Activated CD8-positive, alpha-beta memory T cell treated with anti-CD3 and anti-CD28 coated beads, Interleukin-2, amount 50 U/mL, for 1 hour (primary cell): Measurements from ENCODE around the gene ZNF175.

Source experiments
- DNase-seq: peaks from one replicate; pipeline ENCODE4 v3.0.0-alpha.2; 2020; ENCODE audit errors: extremely low read depth

The ZNF175 gene

GRCh38 chr19:51570962-51571575 is at the start of gene ZNF175:
Gene ZNF175, plus strand, starts transcription at chr19:51571283. Its CDS starts 2,047 bp downstream, at chr19:51573330.
- peak; percentile 71 for DNase-seq

DNA sequence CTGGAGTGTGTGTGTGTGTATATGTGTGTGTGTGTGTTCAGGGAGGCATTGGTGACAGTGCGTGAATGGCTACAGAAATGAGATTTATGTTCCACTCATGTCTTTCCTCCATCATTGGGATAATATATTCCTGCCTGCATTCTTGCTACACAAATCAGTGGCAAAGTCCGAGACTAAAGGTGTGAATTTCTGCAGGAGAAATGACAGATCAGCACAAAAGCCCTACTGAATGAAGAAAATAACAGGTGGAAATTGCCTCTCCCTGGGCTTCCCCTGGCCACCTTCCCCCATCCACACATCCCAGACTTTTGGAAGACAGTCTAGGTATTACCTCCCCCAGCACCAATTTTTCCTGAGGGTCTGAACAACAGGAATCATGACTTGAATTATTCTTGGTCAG is 49.7 kb upstream of the ZNF175 start:
- no peak for DNase-seq

DNA sequence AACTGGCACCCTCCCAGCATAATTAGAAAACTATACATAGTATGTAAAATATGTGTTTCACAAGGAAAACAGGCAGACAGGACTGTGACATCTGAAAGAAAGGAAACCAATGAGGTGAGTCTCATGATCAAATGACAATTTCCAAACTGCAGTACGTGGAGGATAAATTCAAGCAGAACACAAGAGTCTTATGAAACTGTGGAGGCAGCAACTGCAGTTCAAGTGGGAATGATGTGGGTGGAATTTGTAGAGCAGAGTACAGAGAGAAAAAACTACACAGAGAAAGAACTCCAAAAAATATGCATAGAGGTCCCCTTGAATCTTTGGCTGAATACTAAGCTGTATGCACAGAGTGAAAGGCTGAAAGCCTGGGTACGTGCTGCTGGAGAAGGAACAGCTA is 49.3 kb upstream of the ZNF175 start:
- DNase-seq = no peak

DNA sequence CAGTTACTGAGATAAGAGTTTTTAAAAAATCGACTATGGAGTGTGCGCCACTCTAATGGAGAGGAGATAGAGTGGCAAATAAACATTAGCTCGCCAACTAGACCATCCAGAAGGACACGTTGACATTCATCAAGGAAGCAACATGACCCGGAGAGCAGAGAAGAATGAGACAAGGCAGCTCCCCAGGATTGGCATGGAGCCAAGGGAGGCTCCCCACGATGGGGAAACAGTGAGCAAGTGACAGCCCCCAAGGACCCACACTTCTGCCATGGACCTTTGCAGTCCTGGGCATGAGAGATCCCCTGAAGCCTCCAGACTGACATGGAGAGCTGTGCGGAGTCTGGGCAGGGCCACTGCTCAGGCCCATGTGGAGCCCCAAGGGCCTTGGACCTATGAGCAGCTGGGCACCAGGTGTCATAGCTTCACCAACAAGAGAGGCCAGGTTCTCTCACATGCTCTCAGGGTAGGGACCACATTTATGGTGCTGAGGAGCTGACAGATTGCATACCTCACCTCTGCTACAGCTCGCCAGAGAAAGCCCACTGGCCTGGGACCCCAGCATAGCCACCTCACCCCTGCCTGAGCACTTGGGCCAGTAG is 46.3 kb upstream of the ZNF175 start:
- DNase-seq = no peak

DNA sequence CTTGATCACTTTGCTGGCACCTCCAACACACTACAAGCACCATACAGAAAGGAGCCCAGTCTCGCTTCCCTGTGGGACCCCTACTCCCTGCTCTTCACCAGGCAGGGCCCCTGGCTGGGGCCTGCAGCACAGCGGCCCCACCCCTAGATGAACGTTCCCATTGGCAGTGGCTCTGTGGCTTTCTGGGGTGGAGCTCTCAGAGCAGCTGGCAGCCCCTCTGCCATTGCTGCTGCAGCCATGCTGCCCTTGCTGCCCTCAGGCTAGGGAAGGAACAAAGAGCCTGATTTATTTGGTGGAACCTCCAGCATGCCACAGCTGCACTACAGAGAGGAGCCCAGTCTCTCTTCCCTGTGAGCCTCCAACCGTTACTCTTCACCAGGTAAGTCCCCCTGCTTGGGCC is 45.4 kb upstream of the ZNF175 start:
- no peak for DNase-seq

- DNase-seq = no peak
These were observed 41.8 kb upstream of the ZNF175 start for GRCh38 chr19:51529301-51529700.

DNA sequence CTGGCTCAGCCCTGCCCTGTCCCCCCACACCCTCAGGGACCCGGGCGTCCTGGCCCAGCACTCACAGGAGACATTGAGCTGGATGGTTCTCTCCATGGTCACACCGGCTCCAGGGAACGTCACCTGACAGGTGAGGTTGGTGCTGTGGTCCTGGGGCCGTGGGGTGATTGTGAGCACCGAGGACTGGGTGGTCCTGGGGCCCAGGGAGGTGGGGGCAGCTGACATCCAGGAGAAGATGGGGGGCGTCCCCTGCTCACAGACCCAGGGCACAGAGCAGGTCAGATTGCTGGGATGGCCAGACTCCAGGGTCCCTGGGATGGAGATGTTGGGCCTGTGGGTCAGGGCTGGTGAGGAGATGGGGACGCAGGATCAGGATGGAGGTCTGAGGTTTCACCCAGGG is 40.5 kb upstream of the ZNF175 start:
- DNase-seq = no peak

DNA sequence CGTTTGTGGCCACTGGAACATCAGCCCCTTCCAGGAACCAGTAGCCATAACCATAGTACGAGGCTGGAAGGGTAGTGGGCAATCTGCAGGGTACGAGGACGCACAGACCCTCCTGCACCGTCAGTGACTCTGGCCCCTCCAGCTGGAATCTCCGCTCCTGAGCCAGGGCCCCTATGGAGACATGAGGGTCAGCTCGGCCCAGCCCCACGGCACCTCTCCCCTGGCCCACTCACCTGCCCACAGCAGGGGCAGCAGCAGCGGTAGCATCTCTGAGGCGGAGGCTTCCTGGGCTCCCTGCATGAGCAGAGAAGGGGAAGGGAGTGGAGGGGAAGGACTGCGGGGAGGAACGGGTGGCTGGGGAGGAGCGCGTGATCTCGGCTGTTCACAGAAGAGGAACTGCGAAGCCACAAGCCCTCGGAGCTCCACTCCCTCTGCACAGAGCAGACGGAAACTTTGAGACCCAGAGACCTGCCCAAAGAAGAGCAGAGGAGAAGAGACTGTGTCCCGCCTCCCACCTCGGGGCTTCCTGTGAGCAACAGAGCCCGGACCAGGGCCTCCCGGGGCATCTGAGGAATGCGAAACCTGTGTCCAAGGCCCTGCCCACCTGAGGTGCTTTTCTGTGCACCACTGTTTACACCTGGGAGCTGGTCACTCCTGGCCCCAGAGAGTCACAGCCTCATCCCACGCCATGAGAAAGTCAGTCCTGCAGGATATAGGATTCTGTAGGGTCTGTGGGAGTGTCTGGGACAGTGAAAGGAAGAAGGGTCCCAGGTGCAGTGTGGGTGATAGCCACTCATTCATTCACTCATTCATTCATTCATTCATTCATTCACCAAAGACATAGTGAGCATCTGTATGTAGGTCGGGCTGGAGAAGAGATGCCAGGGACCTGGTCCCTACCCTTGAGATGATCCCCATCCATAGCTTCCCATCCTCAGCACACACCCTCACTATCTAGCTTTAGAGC is 39.5 kb upstream of the ZNF175 start, which contains the start of gene SIGLEC6:
Gene SIGLEC6, minus strand, starts transcription at position 322 of the 967 bp plus-strand sequence. Its CDS starts 22 bp downstream, at position 300.
- DNase-seq = no peak

GRCh38 chr19:51535535-51535934 is 35.5 kb upstream of the ZNF175 start:
- no peak for DNase-seq

DNA sequence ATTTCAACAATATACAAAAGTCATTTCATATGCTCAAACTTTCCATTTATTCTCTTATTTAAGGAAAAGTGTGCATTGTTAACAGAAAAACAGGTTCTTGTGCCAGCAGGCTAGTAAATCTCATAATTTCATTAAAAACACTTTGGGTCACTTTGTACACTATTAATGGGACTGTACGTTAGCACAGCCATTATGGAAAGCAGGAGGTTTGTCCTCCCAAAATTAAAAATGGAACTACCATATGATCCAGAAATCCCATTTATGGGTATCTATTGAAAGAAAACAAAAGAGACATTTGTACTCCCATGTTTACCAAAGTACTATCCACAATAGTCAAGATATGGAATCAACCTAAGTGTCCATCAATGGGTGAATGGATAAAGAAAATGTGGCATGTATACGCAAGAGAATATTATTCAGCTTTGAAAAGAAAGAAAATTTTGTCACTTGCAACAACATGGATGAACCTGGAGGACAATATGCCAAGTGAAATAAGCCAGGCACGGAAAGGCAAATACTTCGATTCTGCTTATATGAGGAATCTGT is 31.2 kb upstream of the ZNF175 start:
- no peak for DNase-seq

DNA sequence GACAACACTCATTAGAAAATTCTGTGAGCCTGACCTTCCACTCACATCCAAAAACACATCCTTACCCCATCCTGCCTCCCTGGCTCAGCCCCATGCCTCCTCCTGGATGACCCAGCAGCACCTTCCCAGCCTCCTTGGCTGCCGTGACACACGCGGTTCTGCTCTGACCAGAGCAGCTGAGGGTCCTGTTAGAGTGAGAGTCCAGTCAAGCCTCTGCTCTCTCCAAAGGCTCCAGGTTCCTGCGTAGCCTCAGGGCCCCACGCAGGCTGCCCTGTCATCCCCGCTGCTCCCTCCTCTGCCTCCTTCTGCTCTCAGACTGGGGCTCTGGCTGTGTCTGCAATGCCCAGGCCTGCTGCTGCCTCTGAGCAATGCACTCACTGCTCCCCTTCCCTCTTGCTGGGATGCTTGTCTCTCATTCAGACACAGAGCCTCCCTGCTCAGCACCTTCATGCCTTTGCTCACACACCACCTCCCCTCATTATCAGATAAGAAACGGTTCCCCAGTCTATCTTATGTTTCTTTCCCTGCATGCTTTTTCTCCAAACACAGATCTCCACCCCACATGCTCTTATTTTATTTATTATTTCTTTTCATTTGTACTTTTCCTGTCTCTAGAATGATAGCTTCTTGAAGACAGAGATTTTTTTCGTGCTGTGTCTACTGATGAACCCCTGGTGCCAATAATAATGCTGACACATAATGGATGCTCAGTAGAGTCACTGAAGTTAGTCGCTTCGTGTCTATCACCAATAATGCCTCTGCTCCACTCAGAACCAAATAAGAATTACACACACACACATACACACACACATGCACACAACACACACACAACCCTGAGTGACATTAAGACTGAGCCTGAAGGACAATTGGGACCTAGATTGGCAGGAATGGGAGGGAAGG is 29.4 kb upstream of the ZNF175 start:
- no peak for DNase-seq

- no peak for DNase-seq
These were observed 28.4 kb upstream of the ZNF175 start for GRCh38 chr19:51542699-51543098.

GRCh38 chr19:51544038-51544437 is 27.0 kb upstream of the ZNF175 start:
- no peak for DNase-seq

DNA sequence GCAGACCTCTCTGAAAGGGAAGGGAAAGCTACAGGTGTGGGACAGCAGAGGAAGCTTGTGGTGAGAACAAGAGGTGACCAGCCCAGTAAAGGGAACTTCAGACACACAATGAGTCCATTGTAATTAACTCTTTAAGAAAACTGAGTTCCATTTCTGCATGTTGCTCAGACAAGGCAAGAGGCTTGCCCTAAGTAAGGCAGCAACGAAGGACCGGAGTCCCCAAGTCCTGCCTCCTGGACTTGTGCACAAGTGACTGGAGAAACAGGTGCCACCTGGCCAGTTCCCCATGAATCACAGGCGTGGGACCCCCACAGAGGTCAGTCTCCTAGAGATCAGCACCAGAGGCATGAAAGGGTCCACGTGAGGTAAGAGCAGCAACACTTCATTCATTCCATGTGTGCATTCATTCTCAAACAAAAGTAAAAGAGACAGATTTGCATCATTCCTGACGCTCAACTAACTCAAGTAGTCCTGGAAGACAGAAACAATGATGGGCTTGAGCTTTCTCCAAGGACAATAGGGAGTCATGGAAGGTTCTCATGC is 24.9 kb upstream of the ZNF175 start:
- DNase-seq = no peak

DNA sequence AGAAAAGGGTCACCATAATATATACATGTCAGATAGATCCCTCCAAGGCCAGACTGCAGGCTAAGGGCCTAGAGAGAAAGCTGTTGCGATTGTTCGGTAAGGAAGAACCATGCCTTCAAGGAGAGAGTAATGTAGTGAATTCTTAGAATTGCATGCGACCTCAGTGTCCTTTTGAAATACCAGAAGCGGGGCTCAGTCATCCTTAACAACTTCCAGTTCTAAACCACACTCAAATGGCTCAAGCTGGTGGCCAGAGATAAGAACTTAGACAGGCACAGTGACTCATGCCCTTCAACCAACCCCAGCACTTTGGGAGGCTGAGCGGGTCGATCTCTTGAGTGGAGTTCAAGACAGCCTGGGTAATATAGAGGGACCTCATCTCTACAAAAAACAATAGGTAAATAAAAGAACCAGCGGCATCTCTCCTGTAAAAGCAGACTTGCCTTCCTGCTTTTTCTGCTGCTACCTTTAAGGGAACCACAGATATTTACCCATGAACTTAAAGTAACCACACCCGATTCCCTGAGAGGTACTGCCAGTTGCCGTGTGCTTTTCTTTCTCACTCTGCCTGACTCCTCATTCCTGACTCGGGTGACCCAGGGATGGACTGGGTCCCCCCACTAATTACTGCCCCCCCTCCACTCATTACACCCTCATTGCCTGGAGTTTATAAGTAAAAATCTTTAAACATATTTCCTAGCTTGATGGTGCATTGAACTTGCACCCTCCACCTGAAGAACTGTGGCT is 24.3 kb upstream of the ZNF175 start:
- DNase-seq = no peak

DNA sequence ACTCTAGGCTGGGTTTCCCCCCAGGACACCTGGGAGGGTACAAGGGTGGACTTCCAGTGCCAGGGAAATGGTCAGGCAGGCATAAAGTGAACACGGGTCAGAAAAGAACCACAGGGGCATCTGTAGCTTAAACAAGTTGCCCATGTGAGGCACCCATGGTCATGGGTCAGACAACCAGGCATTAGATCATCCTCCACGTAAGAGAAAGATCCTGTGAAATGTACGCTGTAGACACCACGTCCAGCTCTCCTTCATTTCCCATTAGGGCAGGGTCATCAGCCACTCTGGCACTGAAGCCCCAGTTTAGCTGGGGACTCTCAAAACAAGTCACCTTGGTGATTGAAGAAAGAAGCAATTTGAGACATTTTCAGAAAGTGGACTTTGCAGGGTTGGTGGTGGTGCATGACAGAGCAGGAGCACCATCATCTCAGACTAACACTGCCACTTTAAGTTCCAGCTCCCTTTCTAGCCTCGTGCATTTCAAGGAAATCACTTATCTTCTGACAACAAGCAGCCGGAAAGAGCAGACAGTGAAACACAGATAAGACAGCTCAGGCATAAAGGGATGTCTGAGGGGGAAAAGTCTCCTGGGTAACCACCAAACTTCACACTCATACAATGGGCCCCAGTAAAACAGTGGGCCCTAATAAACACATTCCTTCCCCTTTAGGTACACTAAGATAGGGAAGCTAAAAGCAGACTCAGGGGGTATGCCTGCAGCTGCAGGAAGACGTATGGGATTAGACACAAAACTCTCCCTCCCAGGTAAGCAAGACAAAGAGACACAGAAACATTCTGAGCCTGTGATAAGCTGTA is 23.5 kb upstream of the ZNF175 start:
- DNase-seq = no peak

DNA sequence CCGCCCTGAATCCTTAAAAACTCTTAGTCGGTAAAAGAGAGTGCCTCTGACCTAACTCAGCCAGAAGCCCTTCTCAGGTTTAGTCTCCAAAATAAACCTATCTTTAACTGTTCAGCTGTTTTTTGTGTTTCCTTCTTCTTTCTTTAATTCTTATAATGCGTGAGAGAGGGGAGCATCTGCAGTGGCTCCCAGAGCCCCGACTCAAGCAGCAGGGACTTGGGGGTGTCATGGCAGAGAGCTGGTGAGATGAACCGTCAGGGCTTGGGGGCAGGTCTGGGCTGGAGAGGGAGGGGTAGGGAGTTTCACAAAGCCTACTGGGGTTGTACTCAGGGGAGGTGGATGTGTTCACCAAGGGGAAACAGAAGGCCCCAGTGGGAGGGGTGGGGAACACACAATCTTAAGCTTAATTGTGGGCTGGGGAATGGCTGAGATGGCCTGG is 22.9 kb upstream of the ZNF175 start:
- no peak for DNase-seq

- no peak for DNase-seq
These were observed 22.2 kb upstream of the ZNF175 start for GRCh38 chr19:51548891-51549305.
